HEK293 (cell line): ENCODE data around the gene AEBP1.
A peak's percentile ranks its signal among the peaks of the same experiment; 100 is the strongest.

Source experiments
- CTCF ChIA-PET: fragments of 350-600 bp; formaldehyde crosslinking; extraction: SDS; loops from one replicate; lab custom pipeline; 2021; ENCODE audit warnings: antibody characterized with exemption; lab: Yijun Ruan, JAX
- POLR2A ChIA-PET: fragments of 300-600 bp; formaldehyde crosslinking; extraction: SDS; loops from one replicate; lab custom pipeline; 2020; ENCODE audit warnings: antibody characterized with exemption, inconsistent platforms; lab: Yijun Ruan, JAX
- H3K27ac ChIP-seq: fragments of 200-500 bp; sonication (Bioruptor generic); 2 replicates; pipeline ENCODE4 v1.5.1; 2014; ENCODE audit warnings: low read depth, low read length, control low read depth, inconsistent platforms; ENCODE audit errors: extremely low read depth
- H3K36me3 ChIP-seq, 2 experiments: fragments of 200-500 bp in 1 of 2; sonication (Bioruptor generic) in 1 of 2; 1 replicate in 1 of 2; 2 replicates in 1 of 2; pipeline ENCODE4 v1.5.1; 2014 to 2017; ENCODE audit warnings: inconsistent platforms in 2 of 2, low read length in 2 of 2; ENCODE audit not compliant: control insufficient read depth in 2 of 2, insufficient read depth in 1 of 2
- H3K4me1 ChIP-seq: fragments of 200-500 bp; sonication (Bioruptor generic); 2 replicates; pipeline ENCODE4 v1.5.1; 2014; ENCODE audit warnings: mild to moderate bottlenecking, low read length, inconsistent platforms; ENCODE audit not compliant: control insufficient read depth, insufficient read depth
- H3K4me3 ChIP-seq: 2 replicates; pipeline ENCODE4 v1.5.1; 2011; ENCODE audit warnings: low read depth, mild to moderate bottlenecking, control low read depth, low read length, moderate library complexity
- H3K9me3 ChIP-seq: fragments of 200-500 bp; sonication (Bioruptor generic); 2 replicates; pipeline ENCODE4 v1.5.1; 2014; ENCODE audit warnings: low read depth, low read length, inconsistent platforms; ENCODE audit not compliant: control insufficient read depth, insufficient read depth
- CTCF ChIP-seq: fragments of 450-650 bp; formaldehyde crosslinking; IDR thresholded peaks from 2 replicates; pipeline ENCODE4 v1.5.1; 2016; ENCODE audit warnings: missing biosample characterization, missing genetic modification characterization
- EGR2 ChIP-seq: fragments of 450-650 bp; formaldehyde crosslinking; IDR thresholded peaks from 2 replicates; pipeline ENCODE4 v1.5.1; 2016; ENCODE audit warnings: low read depth, missing biosample characterization, missing genetic modification characterization
- GLI2 ChIP-seq: fragments of 450-650 bp; formaldehyde crosslinking; IDR thresholded peaks from 2 replicates; pipeline ENCODE4; 2017; ENCODE audit warnings: missing biosample characterization, missing genetic modification characterization, low read depth, borderline replicate concordance
- GLIS2 ChIP-seq: fragments of 450-650 bp; formaldehyde crosslinking; IDR thresholded peaks from 2 replicates; pipeline ENCODE4 v1.5.1; 2016; ENCODE audit warnings: missing biosample characterization, missing genetic modification characterization
- PATZ1 ChIP-seq: fragments of 450-650 bp; formaldehyde crosslinking; IDR thresholded peaks from 2 replicates; pipeline ENCODE4 v1.5.1; 2016; ENCODE audit warnings: missing biosample characterization, missing genetic modification characterization
- RBAK ChIP-seq: fragments of 450-650 bp; formaldehyde crosslinking; IDR thresholded peaks from 2 replicates; pipeline ENCODE4 v1.5.1; 2016; ENCODE audit warnings: missing biosample characterization, missing genetic modification characterization
- SCRT2 ChIP-seq: fragments of 450-650 bp; formaldehyde crosslinking; IDR thresholded peaks from 2 replicates; pipeline ENCODE4 v1.5.1; 2016; ENCODE audit warnings: missing biosample characterization, missing genetic modification characterization
- SETDB1 ChIP-seq: IDR thresholded peaks from one replicate; pipeline ENCODE4 v1.6.1; 2017; ENCODE audit warnings: mild to moderate bottlenecking, low read length, moderate library complexity, mixed read lengths; ENCODE audit not compliant: insufficient read length
- SP7 ChIP-seq: fragments of 450-650 bp; formaldehyde crosslinking; IDR thresholded peaks from 2 replicates; pipeline ENCODE4 v1.5.1; 2016; ENCODE audit warnings: missing biosample characterization, missing genetic modification characterization
- ZEB2 ChIP-seq: fragments of 450-650 bp; formaldehyde crosslinking; IDR thresholded peaks from 2 replicates; pipeline ENCODE4 v1.5.1; 2016; ENCODE audit warnings: missing biosample characterization, missing genetic modification characterization
- ZFHX2 ChIP-seq: fragments of 450-650 bp; formaldehyde crosslinking; conservative IDR thresholded peaks from 2 replicates; pipeline ENCODE4 v1.5.1; 2016; ENCODE audit warnings: missing biosample characterization, missing genetic modification characterization
- ZNF146 ChIP-seq: fragments of 450-650 bp; formaldehyde crosslinking; IDR thresholded peaks from 2 replicates; pipeline ENCODE4 v1.5.1; 2016; ENCODE audit warnings: missing biosample characterization, missing genetic modification characterization
- ZNF169 ChIP-seq: fragments of 450-650 bp; formaldehyde crosslinking; IDR thresholded peaks from 2 replicates; pipeline ENCODE4 v1.5.1; 2016; ENCODE audit warnings: missing biosample characterization, missing genetic modification characterization
- ZNF174 ChIP-seq: fragments of 450-650 bp; formaldehyde crosslinking; IDR thresholded peaks from 2 replicates; pipeline ENCODE4 v1.5.0; 2017; ENCODE audit warnings: missing biosample characterization, mild to moderate bottlenecking, missing genetic modification characterization
- ZNF214 ChIP-seq: fragments of 450-650 bp; formaldehyde crosslinking; IDR thresholded peaks from 2 replicates; pipeline ENCODE4 v1.5.1; 2017; ENCODE audit warnings: missing biosample characterization, mild to moderate bottlenecking, missing genetic modification characterization, borderline replicate concordance
- ZNF398 ChIP-seq: fragments of 450-650 bp; formaldehyde crosslinking; IDR thresholded peaks from 2 replicates; pipeline ENCODE4 v1.5.1; 2017; ENCODE audit warnings: missing biosample characterization, missing genetic modification characterization
- ZNF423 ChIP-seq: fragments of 450-650 bp; formaldehyde crosslinking; IDR thresholded peaks from 2 replicates; pipeline ENCODE4 v1.5.1; 2016; ENCODE audit warnings: missing biosample characterization, missing genetic modification characterization
- ZNF521 ChIP-seq: fragments of 450-650 bp; formaldehyde crosslinking; IDR thresholded peaks from 2 replicates; pipeline ENCODE4 v1.5.1; 2017; ENCODE audit warnings: missing biosample characterization, mild to moderate bottlenecking, missing genetic modification characterization
- ZSCAN18 ChIP-seq: fragments of 450-650 bp; formaldehyde crosslinking; IDR thresholded peaks from 2 replicates; pipeline ENCODE4 v1.5.1; 2016; ENCODE audit warnings: missing biosample characterization, missing genetic modification characterization
- ZSCAN4 ChIP-seq: fragments of 450-650 bp; formaldehyde crosslinking; IDR thresholded peaks from 2 replicates; pipeline ENCODE4 v1.5.1; 2017; ENCODE audit warnings: missing biosample characterization, missing genetic modification characterization

The AEBP1 gene

GRCh38 chr7:44085546-44085945 is 18.6 kb upstream of the AEBP1 start:
- Histone ChIP-seq H3K4me3 (no peak overlapping the region), H3K4me1 (no peaks in the 10 kb centered on the region), H3K9me3 (no peaks in the 10 kb centered on the region), H3K36me3 (peaks cover 0 to 3% of the 10 kb centered on the region in 2 experiments; a peak in 1 of 3 replicates)
- POLR2A ChIA-PET: no interaction called here
- TF ChIP-seq ZNF423 (tag by site-specific recombination) (no peak), EGR2 (peak; percentile 55), PATZ1 (tag by site-specific recombination) (0 out of 2 replicates have a peak, but pooled peaks have one; percentile 36), CTCF (tag by site-specific recombination) (peak; percentile 60), GLIS2 (tag by site-specific recombination) (0 out of 2 replicates have a peak, but pooled peaks have one; percentile 30), ZFHX2 (tag by site-specific recombination) (peak; percentile 51), SETDB1 (no peak), ZSCAN4 (tag by site-specific recombination) (no peak), ZNF214 (tag by site-specific recombination) (no peak)
- TF ChIP-seq, all 188 proteins: peak for 5
- H3K27ac ChIP-seq: no peak overlapping the region
- CTCF ChIA-PET: interaction anchor here (0.7 kb wide), 2 partner anchors 20 to 262 kb away, joined by 3 read pairs; no protein-coding TSS in a partner anchor

- Histone ChIP-seq H3K4me1 (no peaks in the 10 kb centered on the region), H3K27ac (no peak overlapping the region), H3K4me3 (no peak overlapping the region), H3K9me3 (no peaks in the 10 kb centered on the region), H3K36me3 (no peaks in the 10 kb centered on the region)
- ChIA-PET CTCF (interaction anchor here (0.6 to 0.9 kb wide), 2 partner anchors 12 to 691 kb away, joined by 3 to 6 read pairs; no protein-coding TSS in a partner anchor), POLR2A (no interaction called here)
- TF ChIP-seq SP7 (tag by site-specific recombination) (no peak), ZNF174 (tag by site-specific recombination) (no peak), ZNF146 (tag by site-specific recombination) (peak; percentile 95), GLI2 (tag by site-specific recombination) (no peak), GLIS2 (tag by site-specific recombination) (no peak), SCRT2 (tag by site-specific recombination) (no peak)
Observed at GRCh38 chr7:44086627-44087026, 17.5 kb upstream of the AEBP1 start.

GRCh38 chr7:44087911-44088838 is 16.0 kb upstream of the AEBP1 start:
- no peaks in the 10 kb centered on the region for H3K4me1 ChIP-seq
- H3K36me3 ChIP-seq: no peaks in the 10 kb centered on the region
- ChIA-PET POLR2A (no interaction called here), CTCF (interaction anchor here (0.6 kb wide), 1 partner anchor 84 kb away, joined by 3 read pairs; no protein-coding TSS in a partner anchor)
- no peaks in the 10 kb centered on the region for H3K9me3 ChIP-seq
- no peak overlapping the region for H3K4me3 ChIP-seq
- H3K27ac ChIP-seq: no peak overlapping the region
- TF ChIP-seq ZNF398 (tag by site-specific recombination): no peak
- TF ChIP-seq ZNF169 (tag by site-specific recombination): no peak
- TF ChIP-seq RBAK: no peak
- TF ChIP-seq ZNF521 (tag by site-specific recombination): no peak
- TF ChIP-seq ZSCAN18: no peak
- TF ChIP-seq ZEB2 (tag by site-specific recombination): no peak
